ENCODE results near the gene ADCY5.

DNA sequence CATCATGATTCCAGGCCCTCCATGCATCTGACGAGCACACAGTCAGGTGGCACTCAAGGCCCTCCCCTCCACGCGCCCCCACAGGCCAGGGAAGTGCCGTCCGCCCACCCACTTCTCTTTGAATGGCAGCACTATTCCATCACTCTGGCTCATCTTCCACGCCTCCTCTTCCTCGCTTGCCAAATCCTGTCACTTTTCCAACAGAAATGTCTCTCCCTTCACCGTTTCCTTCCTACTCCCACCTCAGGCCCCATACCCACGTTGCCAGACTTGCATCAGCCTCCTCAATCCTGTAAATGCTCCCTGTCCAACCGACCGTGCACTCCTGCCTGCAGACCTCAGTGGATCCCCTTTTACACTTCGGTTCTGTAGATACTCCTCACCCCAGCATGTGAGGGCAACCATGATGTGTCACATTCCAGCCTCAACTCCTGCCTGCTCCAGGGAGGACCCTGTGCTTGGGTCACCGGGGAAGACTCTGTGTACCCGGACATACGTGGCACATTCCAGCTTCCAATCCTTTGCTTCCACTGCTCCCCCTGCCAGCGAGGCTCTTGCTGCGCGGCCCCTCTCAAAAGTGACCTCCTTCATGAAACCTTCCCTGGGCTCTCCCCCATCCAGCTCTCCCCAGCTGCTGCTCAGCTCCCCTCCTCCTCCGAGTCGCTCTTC lies 29.6 kb downstream of the ADCY5 start:
- TF ChIP-seq, protein P1, sequence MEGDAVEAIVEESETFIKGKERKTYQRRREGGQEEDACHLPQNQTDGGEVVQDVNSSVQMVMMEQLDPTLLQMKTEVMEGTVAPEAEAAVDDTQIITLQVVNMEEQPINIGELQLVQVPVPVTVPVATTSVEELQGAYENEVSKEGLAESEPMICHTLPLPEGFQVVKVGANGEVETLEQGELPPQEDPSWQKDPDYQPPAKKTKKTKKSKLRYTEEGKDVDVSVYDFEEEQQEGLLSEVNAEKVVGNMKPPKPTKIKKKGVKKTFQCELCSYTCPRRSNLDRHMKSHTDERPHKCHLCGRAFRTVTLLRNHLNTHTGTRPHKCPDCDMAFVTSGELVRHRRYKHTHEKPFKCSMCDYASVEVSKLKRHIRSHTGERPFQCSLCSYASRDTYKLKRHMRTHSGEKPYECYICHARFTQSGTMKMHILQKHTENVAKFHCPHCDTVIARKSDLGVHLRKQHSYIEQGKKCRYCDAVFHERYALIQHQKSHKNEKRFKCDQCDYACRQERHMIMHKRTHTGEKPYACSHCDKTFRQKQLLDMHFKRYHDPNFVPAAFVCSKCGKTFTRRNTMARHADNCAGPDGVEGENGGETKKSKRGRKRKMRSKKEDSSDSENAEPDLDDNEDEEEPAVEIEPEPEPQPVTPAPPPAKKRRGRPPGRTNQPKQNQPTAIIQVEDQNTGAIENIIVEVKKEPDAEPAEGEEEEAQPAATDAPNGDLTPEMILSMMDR (IDR thresholded peaks at IDR 0.05) = no peak
- no peak for TF ChIP-seq POLR2A (IDR thresholded peaks at IDR 0.05)

Measured in Peyer's patch (tissue), 4 donors.